HG03039 (cell line): ENCODE results near the gene CPO.

ENCODE experiments used
- ATAC-seq: cut with Tn5 transposase; IDR thresholded peaks from one replicate; pipeline ENCODE4 v1.9.1; 2021; ENCODE audit warnings: mild to moderate bottlenecking, moderate library complexity; ENCODE audit not compliant: unreplicated experiment

Gene CPO

DNA sequence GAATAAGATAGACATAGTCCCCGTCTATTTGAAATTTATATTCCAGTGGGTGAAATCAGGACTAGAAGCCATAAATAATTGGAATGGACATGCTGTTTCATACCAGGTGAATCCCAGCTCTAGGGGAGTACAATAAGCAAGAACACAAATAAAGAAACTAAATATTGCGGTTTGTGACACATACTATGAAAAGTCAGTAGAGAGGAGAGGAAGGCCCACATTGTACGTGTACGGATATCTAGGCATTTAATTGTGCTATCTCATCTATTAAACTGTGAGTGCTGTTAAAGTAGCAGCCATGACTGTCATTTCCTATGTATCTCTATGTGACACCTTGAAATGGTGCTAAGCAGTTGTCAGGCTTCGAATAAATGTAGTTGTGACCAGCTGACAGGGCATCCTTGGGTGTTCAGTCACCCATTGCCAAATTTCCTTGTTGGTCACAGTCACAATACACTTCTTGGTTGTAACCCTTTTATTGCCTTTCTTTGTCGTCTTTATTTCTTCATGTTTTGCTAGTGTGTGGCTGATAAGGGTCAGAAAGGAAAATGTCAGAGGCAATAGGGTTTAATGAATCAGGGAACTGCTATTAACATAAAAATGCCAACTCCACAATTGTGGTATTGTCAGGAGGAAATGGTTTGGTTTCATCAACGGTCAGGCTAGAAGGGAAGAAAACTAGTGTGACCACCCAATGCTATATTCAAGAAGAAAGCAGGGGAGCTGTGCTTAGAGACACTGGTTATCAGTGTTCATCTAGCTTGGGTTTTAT lies 31.5 kb downstream of the CPO start:
- no peak for ATAC-seq

DNA sequence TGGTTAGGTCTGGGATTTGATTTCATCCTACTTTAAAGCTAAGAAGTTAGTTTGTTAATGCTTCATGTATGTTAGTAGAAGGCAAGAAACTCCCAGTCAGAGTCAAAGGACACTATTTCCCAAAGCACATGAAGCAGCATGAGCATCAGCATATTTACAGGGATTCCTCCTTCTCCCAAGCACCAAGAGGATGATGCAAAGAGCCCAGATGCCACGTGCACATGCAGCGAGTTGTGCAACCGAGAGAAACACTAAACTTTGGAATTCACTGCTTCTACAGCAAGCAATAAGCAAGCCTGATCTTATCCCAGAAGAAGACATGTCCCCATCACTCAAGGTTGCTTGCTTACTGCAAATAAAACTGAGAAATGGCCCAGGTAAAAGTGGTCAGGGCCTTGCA lies 32.5 kb downstream of the CPO start:
- no peak for ATAC-seq

DNA sequence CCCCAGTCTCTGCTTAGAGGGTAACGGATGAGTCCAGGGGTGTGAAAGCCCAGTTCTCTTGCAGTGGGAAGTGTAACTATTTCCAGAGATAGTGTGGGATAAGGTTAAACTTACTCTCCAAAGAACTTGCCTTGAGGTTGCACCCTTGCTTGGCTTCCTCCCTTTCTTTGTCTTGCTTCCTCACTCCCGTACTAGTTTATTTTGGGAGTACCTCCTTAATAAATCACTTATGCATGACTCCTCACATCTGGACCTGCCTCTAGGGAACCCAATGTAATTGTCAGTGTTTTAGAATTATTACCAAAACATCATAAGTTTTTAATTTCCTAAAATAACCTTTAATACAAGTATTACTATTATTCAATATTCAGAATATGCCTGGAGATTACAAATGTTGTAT lies 35.2 kb downstream of the CPO start:
- no peak for ATAC-seq

DNA sequence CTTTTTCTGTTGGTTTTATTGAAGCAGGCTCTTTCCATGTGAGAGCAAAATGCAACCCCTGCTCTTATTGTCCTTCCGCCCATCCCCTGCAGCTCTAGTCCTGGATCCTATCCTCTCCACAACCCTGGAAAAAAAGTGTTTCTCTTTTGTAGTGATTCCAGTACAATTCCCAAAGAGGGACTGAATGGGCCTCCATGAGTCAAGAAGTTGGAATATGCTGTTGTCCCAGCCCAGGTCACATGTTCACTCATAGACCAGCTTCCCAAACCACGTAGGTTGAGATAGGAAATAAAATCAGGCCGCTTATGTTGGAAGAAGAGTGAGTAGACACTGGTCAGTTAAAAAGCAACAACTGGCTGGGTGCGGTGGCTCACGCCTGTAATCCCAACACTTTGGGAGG lies 39.4 kb downstream of the CPO start:
- ATAC-seq = no peak

DNA sequence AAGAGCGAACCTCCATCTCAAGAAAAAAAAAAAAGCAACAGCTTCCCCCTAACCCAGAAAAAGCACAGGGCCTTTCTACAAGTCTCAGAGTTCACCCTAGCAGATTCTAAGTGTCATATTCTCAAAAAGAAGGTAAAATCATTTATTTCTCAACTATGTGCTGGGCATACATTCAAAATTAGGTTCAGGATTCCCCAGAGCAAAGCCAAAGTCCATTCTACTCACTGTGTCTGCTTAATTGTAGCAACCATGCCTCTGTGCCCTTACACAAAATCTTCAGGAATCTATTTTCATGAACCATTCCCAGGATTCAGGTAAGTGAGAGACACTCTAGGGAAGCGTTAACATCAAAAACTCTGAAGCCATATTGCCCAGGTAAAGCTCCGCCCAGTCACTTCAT lies 40.0 kb downstream of the CPO start:
- ATAC-seq = no peak

DNA sequence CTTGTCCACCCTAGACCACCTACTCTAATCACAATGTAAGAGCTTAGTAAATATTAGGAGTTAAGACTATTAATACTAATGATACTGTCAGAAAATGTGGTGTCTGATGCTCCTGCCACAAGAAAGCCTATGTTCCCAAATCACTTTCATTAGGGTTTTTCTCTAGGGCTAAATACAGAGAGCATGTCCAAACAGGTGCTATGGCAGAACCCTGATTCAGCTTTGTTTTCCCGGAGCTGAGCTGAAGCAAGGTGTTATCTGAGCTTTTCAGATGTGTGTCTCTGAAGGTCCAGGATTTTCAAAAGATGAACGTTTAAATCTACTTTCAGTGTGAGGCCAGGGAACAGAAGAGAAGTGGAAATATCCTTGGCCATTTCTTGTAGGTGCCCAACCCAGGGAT lies 40.6 kb downstream of the CPO start:
- no peak for ATAC-seq

DNA sequence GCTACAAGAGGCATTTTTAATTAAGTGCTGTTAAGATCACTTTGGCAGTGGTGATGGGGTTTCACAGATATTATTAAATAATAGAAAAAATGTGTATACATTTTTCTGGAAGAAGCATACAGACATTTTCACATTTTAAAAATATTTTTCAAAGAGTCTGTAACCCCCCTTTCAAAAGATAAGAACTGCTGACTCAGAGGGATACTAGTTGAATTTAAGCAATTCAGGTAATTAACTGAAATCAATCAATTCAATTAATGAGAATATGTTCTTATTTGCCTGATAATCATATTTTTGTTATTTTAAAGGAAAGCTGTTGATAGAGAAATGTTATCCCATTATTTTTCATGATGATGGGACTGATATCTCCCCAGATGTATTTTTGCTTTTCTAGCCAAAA lies 41.1 kb downstream of the CPO start:
- ATAC-seq = no peak

DNA sequence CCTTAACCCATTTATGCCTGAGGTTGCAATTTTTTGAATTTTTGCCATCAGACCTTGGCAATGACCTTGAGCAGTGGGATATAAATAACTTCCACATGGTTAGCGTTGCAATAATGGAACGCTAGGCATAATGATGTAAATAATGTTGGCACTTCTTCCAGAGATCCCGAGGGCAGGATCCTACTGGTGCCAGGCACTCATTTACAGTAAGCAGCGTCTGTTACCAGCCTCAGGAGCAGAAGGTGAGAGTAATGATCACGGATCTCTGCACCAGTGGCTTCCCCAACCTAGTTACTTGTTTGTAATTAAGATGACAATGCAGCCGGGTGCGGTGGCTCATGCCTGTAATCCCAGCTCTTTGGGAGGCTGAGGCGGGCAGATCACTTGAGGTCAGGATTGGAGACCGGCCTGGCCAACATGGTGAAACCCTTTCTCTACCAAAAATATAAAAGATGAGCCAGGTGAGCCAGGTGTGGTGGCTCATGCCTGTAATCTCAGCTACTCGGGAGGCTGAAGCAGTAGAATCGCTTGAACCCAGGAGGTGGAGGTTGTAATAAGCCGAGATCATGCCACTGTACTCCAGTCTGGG lies 41.9 kb downstream of the CPO start:
- no peak for ATAC-seq

DNA sequence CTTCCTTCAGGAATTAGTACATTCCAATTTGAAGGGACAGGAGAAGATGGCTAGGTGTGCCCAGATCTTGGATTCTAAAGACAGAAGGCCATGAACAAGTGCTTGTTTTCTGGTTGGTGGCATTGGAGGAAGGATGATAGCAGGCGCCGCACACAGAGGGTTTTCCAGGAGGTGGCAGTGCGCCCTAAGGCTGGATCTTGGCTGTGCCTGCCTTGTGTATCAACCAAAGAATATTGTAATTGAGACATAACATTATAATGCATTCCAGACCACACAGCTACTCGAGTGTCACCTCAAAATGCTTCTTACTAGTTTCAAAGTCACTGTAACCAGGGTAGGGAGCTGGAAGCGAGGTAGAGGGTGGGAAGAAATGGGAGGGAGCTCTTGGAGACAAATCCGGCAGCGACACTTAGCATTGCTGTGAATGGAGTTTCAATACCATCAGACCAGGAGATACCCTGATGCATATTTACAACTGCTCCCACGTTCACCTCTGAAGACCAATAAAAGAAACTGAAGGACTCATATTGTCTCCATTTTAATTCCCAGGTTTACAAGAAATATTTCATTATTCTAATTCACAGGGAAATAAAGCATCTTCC lies 42.5 kb downstream of the CPO start:
- ATAC-seq = no peak

DNA sequence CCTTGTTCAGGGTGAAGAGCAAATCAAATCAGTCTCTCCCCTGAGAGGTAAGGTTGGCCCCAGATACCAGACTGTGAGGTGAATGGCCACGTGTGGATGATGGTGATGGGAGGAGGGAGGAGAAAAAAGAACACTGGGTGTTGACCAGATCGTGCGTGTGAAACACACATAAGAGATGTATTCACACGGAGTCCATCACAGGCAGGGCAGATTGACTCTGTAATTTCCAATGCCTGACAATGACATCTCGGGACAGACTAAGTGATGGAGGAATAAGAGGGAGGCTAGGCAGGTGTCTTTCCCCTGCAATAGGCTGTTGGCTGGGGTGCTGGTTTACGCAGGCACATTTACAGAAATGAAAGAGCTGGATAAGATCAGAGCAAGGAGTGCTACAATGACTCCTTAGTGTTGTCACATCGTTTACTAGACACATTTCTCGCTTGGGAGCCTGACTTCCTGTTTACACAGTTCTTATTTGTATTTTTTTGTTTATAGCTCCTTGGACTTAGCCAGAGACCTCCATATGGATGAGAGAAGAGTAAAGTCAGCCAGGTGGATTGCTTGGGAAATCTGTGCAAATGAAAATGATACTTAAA lies 43.1 kb downstream of the CPO start:
- no peak for ATAC-seq

DNA sequence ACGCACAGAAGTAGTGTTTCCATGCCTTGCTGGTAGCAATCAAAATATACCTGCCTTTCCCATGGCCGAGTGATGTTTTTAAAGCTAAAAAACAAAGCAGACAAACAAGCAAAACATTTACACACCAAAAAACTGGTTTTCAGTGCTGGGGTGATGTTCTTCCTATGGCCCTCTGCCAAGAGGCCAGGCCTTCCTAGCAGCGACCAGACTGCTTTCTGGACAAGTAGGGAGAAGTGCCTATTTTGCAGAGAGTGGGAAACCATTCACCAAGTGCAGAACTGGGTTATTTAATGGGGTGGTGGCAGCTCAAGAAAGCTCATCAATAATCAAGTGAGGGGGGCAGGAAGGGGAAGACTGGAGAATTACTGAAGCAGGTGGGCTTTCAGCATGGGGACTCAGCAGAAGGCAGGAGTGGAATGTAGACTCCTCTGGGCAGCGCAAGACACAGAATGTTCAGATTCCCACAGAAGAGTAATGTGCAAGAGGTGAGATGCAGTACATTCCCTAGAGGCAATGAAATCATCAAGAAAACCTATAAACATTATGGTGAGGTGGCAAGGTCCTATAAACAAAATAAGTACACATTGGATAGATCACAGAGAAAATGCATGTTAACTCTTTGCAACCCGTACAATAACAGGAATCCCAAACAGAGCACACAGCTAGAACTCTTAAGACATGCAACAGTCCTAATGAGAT lies 44.0 kb downstream of the CPO start:
- ATAC-seq = no peak

DNA sequence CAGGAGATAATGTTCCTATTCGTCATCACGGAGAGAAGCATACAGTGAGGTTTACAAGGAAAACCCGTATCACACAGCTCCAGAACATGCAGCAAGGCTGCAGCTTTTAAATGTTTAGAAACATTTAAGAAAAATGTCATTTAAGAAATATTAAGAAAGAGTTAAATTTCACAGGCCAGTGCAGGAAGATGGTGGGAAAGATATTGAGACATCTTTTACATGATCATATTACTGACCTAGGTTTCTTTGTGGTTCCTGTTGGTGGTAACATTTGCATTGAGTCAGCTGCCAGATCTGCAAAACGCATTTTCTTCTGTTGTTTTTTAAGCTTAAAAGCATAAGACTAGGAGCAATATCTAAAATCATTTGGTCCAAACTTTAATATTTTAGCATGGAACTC lies 44.9 kb downstream of the CPO start:
- no peak for ATAC-seq

DNA sequence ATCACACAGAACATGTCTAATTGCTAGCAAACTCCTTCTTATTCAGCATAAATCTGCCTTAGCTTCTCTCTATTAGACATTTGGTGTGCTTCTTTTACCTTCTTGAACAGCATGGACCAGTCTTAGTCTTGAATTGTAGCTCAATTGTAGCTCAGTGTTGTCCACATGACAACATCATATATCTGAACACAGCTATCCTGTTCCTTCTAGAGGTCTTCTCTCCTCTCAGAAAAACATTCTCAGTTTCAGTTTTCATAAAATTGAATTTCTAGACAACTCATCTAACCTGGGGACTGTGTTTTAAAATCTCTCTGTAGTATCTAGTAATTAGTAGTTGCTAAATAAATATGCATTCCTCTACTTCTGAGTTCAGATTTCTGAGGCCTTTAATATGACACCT lies 47.6 kb downstream of the CPO start:
- ATAC-seq = no peak

DNA sequence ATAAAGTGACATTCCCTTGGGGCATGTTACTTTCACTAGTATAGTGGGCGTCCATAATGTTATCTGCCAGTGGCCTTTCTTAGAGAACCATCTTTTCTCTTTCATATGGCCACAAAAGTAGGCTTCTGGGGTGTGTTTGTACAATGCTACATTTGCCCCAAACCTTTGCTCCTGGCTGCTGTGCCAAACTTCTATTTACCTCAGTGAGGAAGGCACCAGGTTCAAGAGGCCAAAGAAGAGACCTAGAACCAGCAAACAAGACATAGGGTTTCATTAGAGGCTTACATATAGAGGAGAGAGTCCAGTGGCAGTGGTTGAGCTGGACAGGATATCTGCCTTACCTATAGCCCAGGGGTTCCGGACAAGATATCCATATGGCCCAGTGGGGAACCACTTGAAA lies 48.5 kb downstream of the CPO start:
- ATAC-seq = no peak

DNA sequence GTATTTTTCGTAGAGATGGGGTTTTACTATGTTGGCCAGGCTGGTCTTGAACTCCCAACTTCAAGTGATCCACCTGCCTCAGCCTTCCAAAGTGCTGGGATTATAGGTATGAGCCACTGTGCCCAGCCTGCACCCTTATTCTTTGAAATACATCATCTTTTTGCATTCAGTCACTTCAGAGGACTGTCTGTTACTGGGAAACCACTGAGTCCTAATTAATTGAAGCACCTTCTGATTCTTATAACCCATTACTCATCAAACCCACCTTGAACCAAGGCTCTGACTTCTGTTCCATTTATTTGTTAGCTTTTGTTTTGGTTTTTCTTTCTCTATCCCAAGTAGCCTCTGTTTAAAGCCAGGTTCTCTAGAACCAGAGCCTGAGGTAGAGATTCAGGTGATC lies 49.6 kb downstream of the CPO start:
- ATAC-seq = no peak

DNA sequence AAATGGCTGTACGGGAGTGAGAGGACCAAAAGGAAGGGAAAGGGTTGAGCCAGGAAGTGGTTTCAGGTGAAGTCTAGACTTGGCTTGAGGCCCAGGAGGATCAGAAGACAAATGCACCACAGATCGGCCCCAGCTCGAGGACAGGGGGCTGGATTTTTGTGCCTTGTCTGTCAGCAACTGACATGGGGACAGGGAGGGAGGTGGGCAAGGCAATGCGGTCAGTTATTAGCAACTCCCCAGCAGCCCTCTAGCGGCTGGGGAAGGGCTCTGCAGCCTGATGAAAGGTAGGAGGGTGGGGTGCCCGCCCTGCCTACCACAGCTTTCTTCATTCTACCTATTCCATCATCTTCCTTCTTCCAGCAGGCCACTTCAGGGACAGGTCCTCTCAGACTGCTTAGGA lies 50.0 kb downstream of the CPO start:
- ATAC-seq = peak; percentile 83

DNA sequence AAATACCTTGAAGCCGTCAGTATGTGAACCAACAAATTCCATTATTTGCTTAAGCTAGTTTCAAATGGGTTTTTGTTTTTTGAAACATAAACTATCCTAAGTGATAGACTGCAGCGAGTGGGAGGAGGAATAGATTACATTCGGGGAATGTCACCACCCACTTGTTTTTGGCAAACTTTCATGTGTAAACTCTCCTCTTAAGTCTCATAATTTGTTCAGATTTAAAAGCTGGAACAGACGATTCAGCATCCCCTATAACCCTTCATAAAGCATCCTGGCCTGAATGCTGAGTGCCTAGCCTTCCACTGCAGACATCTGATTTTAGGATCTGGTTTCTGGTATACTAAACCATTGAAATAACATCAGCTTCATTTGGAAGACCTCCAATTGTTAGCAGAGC lies 51.0 kb downstream of the CPO start:
- ATAC-seq = no peak

DNA sequence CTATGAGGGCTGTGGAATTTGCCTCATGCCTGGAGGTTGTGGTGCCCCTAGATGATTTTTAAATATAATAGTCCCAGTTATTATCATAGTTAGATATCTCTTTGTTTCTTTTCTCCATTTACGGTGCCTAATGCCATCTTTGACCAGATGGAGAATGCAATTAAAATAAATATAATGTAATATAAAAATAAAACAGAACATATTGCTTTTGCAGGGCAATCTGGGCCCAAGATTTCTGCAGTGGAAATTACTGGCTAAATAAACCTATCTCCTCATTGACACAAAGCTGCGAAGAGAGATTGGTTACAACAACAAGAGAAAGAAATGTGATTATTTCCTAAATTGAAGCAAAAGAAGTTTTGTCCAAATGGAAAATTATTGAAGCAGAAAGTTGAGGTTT lies 51.8 kb downstream of the CPO start:
- ATAC-seq = no peak

DNA sequence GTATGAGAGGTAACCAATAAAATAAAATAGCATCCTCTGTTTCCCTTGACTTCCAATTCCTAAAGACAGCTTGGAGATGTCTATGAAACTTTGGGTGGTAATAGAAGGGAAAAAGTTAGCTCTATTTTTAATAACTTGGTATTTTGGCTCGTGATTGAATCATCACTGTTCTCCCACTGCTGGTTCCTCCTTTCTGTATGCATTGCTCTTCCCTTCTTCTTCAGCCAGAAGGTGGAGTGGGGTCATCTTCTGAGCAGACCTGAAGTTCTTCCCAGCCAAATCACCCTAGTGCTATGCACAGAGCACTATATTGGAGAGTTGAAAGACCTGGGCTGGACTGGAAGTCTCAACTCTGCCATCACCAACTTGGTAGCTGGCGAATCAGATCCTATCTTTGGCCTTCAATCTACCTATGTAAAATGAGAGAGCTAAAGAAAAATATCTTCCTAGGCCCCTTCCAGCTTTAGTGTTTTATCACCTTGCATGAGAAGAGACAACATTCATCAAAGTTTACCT lies 54.1 kb downstream of the CPO start:
- ATAC-seq = no peak

DNA sequence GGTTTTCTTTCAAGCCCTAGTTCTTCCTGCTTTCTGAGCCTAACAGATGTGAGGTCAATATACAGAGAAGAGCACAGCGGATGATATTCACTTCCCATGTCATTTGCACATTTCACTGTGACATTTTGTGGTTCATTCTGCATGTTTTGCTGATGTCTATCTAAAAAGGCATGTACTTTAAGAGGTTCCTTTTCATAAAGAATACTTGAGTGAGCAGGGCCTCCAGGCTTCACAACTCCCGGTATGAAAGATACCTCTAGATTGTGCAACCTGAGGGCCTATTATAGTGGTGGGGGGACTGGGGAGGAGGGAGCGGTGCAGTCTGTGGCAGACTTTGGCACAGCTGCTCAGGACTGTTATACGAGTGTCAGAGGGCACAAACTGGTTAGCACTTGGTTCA lies 54.6 kb downstream of the CPO start:
- ATAC-seq = no peak

DNA sequence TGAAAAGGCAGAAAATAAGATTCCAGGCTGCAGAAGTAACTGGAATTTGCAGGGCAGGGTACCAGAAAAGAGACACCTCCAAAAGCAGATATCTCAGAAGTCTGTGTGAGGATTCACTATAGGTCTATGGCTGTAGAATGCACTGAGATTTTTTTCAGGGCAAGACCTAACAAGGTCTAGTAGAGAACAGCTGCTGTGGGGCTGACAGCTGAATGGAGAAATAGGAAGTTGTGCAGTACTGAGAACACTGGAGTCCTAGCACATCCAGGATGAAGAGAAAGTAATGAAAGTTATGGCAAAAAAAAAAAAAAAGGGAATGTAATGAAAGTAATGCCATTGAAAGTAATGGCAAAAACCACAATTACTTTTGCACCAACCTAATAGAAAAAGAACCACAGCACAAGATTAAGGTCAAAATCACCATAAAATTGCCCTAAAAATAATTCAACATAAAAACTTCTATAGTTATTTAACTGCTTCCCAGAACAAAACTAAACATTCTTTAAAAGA lies 57.3 kb downstream of the CPO start:
- no peak for ATAC-seq
